Measurements from ENCODE around the gene MLLT10. TPM values are rescaled to one million over a fixed set of nuclear protein-coding genes. Genes with fewer than 3 reads are reported as not detected.

MLLT10 gene
- total and polyA plus RNA-seq, 12 donors: 15.8 to 49.1 (median 29.8) TPM

DNA sequence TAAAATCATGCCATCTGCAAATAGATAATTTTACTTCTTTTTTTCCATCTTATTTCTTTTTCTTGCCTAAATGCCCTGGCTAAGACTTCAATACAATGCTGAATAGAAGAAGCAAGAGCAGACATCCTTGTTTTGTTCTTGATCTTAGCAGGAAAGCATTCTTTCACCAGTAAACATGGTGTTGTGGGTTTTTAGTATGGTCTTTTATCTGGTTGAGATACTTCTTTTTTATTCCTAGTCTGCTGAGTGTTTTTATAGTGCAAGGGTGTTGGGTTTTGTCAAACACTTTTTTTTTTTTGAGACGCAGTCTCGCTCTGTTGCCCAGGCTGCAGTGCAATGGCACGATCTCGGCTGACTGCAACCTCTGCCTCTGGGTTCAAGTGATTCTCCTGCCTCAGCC is 237.2 kb downstream of the MLLT10 start:
- intact Hi-C loops (cut with DNase I): no loop called here

DNA sequence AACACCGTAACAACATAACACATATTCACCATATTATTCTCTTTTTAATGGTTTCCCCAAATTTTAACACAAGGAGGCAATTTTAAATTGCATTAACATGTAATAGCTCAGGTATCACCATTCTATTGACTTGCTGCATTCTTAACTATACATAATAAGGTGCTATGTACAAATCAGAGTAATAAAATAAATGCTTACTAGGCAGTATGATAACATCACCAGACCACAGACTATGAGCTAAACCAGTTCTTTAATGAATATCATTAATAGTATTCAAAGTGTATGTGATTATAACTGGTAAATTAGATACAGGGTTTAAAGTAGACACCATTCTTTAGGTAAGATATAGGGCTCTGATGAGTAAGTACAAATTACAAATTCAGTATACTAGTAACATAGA is 242.9 kb downstream of the MLLT10 start:
- no peaks in the 10 kb centered on the region for H3K4me1 ChIP-seq (replicated peaks in 1 of 2)
- H3K36me3 ChIP-seq (replicated peaks in 1 of 2): no peaks in the 10 kb centered on the region
- intact Hi-C loops (cut with DNase I): no loop called here
- no peak overlapping the region for H3K4me3 ChIP-seq
- no peaks in the 10 kb centered on the region for H3K9me3 ChIP-seq (replicated peaks in 1 of 3)
- H3K27me3 ChIP-seq: no peaks in the 10 kb centered on the region
- WGBS, 4 donors: 98 to 100% (median 100%) methylated on average over 1 of the region's 1 CpG
- TF ChIP-seq, protein P1, sequence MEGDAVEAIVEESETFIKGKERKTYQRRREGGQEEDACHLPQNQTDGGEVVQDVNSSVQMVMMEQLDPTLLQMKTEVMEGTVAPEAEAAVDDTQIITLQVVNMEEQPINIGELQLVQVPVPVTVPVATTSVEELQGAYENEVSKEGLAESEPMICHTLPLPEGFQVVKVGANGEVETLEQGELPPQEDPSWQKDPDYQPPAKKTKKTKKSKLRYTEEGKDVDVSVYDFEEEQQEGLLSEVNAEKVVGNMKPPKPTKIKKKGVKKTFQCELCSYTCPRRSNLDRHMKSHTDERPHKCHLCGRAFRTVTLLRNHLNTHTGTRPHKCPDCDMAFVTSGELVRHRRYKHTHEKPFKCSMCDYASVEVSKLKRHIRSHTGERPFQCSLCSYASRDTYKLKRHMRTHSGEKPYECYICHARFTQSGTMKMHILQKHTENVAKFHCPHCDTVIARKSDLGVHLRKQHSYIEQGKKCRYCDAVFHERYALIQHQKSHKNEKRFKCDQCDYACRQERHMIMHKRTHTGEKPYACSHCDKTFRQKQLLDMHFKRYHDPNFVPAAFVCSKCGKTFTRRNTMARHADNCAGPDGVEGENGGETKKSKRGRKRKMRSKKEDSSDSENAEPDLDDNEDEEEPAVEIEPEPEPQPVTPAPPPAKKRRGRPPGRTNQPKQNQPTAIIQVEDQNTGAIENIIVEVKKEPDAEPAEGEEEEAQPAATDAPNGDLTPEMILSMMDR (IDR thresholded peaks at IDR 0.05): no peak
- TF ChIP-seq POLR2A (IDR thresholded peaks at IDR 0.05): no peak
- H3K27ac ChIP-seq: no peak overlapping the region
- no peak for DNase-seq

More for the DNA sequence above, 237.2 kb downstream of the MLLT10 start:
- Histone ChIP-seq H3K4me1 (replicated peaks in 1 of 2) (no peaks in the 10 kb centered on the region), H3K36me3 (replicated peaks in 1 of 2) (no peaks in the 10 kb centered on the region), H3K4me3 (no peak overlapping the region), H3K9me3 (replicated peaks in 1 of 3) (no peaks in the 10 kb centered on the region), H3K27me3 (no peaks in the 10 kb centered on the region), H3K27ac (no peak overlapping the region)
- DNase-seq: no peak
- 94 to 100% (median 99%) methylated on average over 4 of the region's 4 CpGs for WGBS, 4 donors
- no peak for TF ChIP-seq POLR2A (IDR thresholded peaks at IDR 0.05)
- TF ChIP-seq, protein P1 (IDR thresholded peaks at IDR 0.05): no peak

DNA sequence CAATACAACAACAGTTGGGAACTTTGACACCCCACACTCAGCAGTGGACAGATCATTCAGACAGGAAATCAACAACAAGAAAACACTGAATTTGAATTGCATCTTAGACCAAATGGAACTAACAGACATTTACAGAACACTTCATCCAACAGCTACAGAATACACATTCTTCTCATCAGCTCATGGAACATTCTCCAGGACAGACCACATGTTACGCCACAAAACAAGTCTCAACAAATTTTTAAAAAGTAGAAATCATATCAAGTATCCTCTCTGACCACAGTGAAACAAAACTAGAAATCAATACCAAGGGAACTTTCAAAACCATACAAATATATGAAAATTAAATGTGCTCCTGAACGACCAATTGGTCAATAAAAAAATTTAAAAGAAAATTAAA is 257.2 kb downstream of the MLLT10 start:
- no peak for DNase-seq
- Histone ChIP-seq H3K9me3 (replicated peaks in 1 of 3) (no peaks in the 10 kb centered on the region), H3K27me3 (no peaks in the 10 kb centered on the region), H3K27ac (no peak overlapping the region), H3K4me1 (replicated peaks in 1 of 2) (no peaks in the 10 kb centered on the region), H3K36me3 (replicated peaks in 1 of 2) (no peaks in the 10 kb centered on the region), H3K4me3 (no peak overlapping the region)
- TF ChIP-seq, protein P1 (IDR thresholded peaks at IDR 0.05): no peak
- TF ChIP-seq POLR2A (IDR thresholded peaks at IDR 0.05): no peak
- intact Hi-C loops (cut with DNase I): no loop called here
- WGBS, 4 donors: 94 to 99% (median 98%) methylated on average over 2 of the region's 2 CpGs

MicroRNA genes within 50 kb of the gene (microRNA counts, 767-probe panel; counts per million panel counts)
- microRNA hsa-miR-1915-3p: 0 counts per million in 2 donors

Small RNAs within 50 kb of the gene (microRNA-seq; reads per million reads assigned to microRNA genes)
- 0.45 to 1.5 (median 1.1) reads per million in 3 donors for gene MIR1915

Small RNAs within 50 kb of the gene (small RNA-seq; reads per million reads assigned to genes)
- gene MIR1915: 0 to 0.08 reads per million in 2 donors
- 0 reads per million in 2 donors for gene RN7SKP219
- gene RNU6-1141P: 0 reads per million in 2 donors
- 0 reads per million in 2 donors for gene RNU6-306P

Other genes with a start within 250 kb of the MLLT10 start
- 1 to 10 TPM in 8 of 9 donors, under 1 TPM in 1; 0.78 to 3.5 (median 2.6) TPM for gene SKIDA1, start 8.6 kb upstream of the MLLT10 start, total RNA-seq
- gene SKIDA1, start 8.6 kb upstream of the MLLT10 start, polyA plus RNA-seq: 1 to 10 TPM in 2 of 3 donors, under 1 TPM in 1; 0.64 to 2.3 (median 1.6) TPM

All from adrenal gland (tissue), 12 donors.